Activated naive CD8-positive, alpha-beta T cell (primary cell): ENCODE results near the gene DYNLT5.
"Not testable (repeated sequence)": the region's sequence is repeated elsewhere in the genome, so short reads cannot be mapped to it uniquely, and the experiment has no call there.

Source experiments
- H3K27ac Mint-ChIP-seq: one replicate; pipeline ENCODE4 v1.8.0; 2021; ENCODE audit warnings: mixed read lengths
- H3K27me3 Mint-ChIP-seq: one replicate; pipeline ENCODE4 v1.8.0; 2021; ENCODE audit warnings: mixed read lengths
- H3K36me3 Mint-ChIP-seq: one replicate; pipeline ENCODE4 v1.8.0; 2021; ENCODE audit warnings: mixed read lengths
- H3K4me1 Mint-ChIP-seq: one replicate; pipeline ENCODE4 v1.8.0; 2021; ENCODE audit warnings: low read depth, mixed read lengths
- H3K4me3 Mint-ChIP-seq: one replicate; pipeline ENCODE4 v1.8.0; 2021; ENCODE audit warnings: mild to moderate bottlenecking, mixed read lengths
- H3K9me3 Mint-ChIP-seq: one replicate; pipeline ENCODE4 v1.8.0; 2021; ENCODE audit warnings: low read depth, mixed read lengths

DYNLT5 gene, protein sequence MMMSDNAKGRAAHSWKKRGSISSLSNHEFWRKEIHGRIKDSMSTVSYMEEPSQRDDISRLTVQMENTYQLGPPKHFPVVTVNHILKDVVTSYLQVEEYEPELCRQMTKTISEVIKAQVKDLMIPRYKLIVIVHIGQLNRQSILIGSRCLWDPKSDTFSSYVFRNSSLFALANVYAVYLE

GRCh38 chr1:66752000-66752592 lies at the start of gene DYNLT5:
DYNLT5 (plus strand) TSS chr1:66752459; CDS start chr1:66754659, 2,200 bp downstream.
- H3K27ac Mint-ChIP-seq = no peak within 1 kb of the TSS

DNA sequence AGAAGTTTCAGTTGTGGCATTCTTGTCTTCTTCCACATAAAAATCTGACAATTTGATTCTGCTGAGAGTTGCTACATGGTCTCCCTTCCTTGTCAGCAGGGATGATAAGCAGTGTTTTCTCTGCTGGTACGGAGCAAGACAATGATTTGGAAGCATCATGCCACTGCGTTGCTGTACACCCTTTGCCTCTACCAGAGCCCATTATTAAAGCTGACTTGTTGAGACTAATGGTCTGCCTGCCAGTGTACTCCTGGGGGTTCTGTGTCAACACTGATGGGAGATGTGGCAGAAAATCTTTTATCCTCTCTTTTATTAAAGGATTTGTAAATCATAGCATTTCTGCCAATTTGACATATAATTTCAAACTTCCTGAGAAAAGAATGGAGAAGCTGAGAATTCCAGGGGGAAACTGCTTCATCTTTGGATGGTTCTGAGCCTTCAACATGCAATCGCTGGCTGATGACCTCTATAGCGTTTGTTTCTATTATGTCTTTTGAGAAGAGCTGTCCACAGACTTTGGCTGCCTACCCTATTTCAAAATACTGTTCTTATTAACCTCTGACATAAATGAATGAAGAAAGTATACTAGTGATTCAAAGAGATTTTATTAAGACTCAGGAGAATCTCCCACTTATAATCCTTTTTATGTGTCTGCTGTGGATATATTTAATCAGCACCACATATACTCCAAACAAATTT lies 47.9 kb upstream of the DYNLT5 start:
- Mint-ChIP-seq H3K4me3 (no peak overlapping the region), H3K9me3 (no peaks in the 10 kb centered on the region), H3K4me1 (no peaks in the 10 kb centered on the region), H3K27ac (no peak overlapping the region), H3K36me3 (no peaks in the 10 kb centered on the region), H3K27me3 (peaks cover 7% of the 10 kb centered on the region)

More at GRCh38 chr1:66752000-66752592, at the start of gene DYNLT5:
- Mint-ChIP-seq H3K36me3 (no peaks in the 10 kb centered on the region), H3K27me3 (peaks cover 31% of the 10 kb centered on the region), H3K9me3 (no peaks in the 10 kb centered on the region), H3K4me3 (peak within 1 kb of the TSS; percentile 27), H3K4me1 (peaks cover 17% of the 10 kb centered on the region)

DNA sequence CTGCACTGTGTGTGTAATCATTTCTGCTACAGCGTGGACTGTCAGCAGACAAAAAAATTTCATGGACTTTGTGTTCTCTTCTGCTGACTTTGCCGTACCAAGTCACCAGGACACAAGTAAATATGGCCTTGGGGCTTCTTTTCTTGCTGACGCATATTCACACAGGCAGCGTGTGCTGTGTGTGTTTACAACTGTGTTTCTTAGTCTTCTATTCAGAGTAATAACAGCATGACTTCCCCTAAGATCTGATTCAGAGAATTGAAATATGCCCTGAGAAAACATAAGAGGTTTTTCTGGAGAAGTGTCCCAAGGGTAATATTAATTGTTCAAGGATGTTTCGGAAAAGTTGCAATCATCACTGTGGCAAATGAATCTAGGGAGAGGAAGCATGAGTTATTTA lies 47.1 kb upstream of the DYNLT5 start:
- Mint-ChIP-seq H3K9me3 (no peaks in the 10 kb centered on the region), H3K36me3 (no peaks in the 10 kb centered on the region), H3K27ac (no peak overlapping the region), H3K4me3 (no peak overlapping the region), H3K27me3 (peaks cover 7% of the 10 kb centered on the region), H3K4me1 (no peaks in the 10 kb centered on the region)

- H3K4me1 Mint-ChIP-seq = no peaks in the 10 kb centered on the region
- no peak overlapping the region for H3K27ac Mint-ChIP-seq
- H3K27me3 Mint-ChIP-seq = peaks cover 4% of the 10 kb centered on the region
- H3K9me3 Mint-ChIP-seq = no peaks in the 10 kb centered on the region
- no peak overlapping the region for H3K4me3 Mint-ChIP-seq
- no peaks in the 10 kb centered on the region for H3K36me3 Mint-ChIP-seq
Observed at GRCh38 chr1:66711420-66711819, 40.8 kb upstream of the DYNLT5 start.

GRCh38 chr1:66712839-66713238 lies 39.4 kb upstream of the DYNLT5 start:
- no peaks in the 10 kb centered on the region for H3K36me3 Mint-ChIP-seq
- no peaks in the 10 kb centered on the region for H3K4me1 Mint-ChIP-seq
- no peak overlapping the region for H3K4me3 Mint-ChIP-seq
- H3K9me3 Mint-ChIP-seq = no peaks in the 10 kb centered on the region
- peaks cover 4% of the 10 kb centered on the region for H3K27me3 Mint-ChIP-seq
- H3K27ac Mint-ChIP-seq = no peak overlapping the region

DNA sequence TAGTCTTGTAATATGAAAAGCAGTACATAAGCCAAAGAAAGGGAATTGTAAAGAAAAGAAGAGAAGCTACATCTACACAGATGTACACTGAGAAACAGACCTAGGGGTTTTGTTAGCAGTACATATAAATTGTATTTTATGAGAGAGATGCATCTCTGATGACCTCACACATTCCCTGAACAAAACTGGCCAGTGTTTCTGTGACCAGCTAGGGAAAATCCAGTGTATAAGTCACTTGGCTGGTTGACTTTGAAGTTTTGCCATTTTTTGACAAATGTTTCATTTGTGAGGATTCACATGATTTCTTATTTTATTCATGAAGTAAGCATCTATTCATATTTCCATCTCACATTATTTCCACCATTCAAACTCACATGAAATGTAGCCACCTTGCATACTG lies 28.3 kb upstream of the DYNLT5 start:
- no peaks in the 10 kb centered on the region for H3K36me3 Mint-ChIP-seq
- H3K27me3 Mint-ChIP-seq = peaks cover 16% of the 10 kb centered on the region
- H3K4me1 Mint-ChIP-seq = peaks cover 5% of the 10 kb centered on the region
- no peak overlapping the region for H3K27ac Mint-ChIP-seq
- H3K9me3 Mint-ChIP-seq = no peaks in the 10 kb centered on the region
- H3K4me3 Mint-ChIP-seq = no peak overlapping the region

DNA sequence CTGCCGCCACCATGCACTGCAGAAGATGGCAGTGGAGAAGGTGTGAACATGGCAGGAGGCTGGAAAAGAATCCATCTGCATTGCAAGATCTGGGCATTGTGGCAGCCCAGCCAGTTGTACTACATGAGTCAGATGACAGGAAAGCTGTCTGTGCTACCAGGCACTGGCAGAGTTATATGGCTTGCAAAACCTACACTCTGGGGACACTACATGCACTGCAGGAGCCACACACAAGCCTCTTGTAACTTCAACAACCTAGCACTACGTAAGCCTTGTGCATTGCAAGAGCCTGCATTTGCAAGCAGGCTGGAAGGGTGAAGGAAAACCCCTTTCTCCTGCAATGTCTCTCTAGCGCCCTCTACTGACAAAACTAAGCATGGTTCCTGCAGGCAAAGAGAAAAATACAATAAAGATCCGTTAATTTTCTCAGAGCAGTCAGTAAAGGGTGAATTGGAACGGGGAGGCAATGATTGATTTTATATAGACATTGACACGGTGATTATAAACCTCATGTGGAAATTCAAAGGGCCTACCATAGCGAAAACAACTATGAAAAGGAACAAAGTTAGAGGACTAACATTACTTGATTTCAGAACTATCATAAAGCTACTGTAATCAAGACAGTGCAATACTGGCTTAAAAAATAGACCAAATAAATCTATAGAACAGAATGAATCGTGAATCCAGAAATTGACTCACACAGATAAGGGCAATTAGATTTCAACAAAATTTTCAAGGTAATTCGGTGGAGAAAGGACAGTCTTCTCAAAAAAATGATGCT lies 26.2 kb upstream of the DYNLT5 start:
- no peak overlapping the region for H3K27ac Mint-ChIP-seq
- peaks cover 11% of the 10 kb centered on the region for H3K4me1 Mint-ChIP-seq
- H3K27me3 Mint-ChIP-seq = peaks cover 16% of the 10 kb centered on the region
- no peak overlapping the region for H3K4me3 Mint-ChIP-seq
- H3K36me3 Mint-ChIP-seq = no peaks in the 10 kb centered on the region
- H3K9me3 Mint-ChIP-seq = no peaks in the 10 kb centered on the region

DNA sequence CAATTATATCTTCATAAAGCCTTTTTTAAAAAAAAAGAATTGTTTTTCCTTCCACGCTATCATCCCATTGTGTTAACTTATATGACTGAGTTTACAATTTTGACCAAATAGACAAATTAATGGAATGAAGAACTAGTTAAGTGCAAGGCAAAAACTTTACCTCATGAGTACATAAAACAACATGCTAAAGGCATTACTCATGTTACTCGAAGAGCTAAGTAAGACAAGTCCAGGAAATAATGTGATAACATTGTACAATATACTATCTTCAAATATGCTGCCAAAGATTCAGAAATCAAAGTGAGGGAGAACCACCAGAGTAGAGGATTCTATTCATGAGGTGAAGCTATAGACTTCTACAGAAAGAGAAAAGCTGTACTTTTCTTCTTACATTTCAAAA lies 24.2 kb upstream of the DYNLT5 start:
- Mint-ChIP-seq H3K27me3 (peaks cover 8% of the 10 kb centered on the region), H3K27ac (no peak overlapping the region)

DNA sequence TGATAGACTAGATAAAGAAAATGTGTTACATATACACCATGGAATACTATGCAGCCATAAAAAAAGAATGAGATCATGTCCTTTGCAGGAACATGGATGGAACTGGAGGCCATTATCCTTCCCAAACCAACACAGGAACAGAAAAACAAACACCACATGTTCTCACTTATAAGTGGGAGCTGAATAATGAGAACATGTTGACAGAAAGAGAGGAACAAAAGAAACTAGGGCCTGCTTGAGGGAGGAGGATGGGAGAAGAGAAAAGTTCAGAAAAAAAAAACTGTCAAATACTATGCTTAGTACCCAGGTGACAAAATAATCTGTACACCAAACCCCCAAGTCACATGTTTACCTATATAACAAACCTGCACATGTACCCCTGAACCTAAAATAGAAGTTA lies 23.5 kb upstream of the DYNLT5 start:
- H3K4me3 Mint-ChIP-seq, H3K36me3 Mint-ChIP-seq, H3K27me3 Mint-ChIP-seq, H3K9me3 Mint-ChIP-seq, H3K27ac Mint-ChIP-seq: not testable (repeated sequence)
- H3K4me1 Mint-ChIP-seq = peaks cover 16% of the 10 kb centered on the region

More for the DNA sequence above, 24.2 kb upstream of the DYNLT5 start:
- Mint-ChIP-seq H3K4me1 (peaks cover 16% of the 10 kb centered on the region), H3K4me3 (no peak overlapping the region), H3K36me3 (no peaks in the 10 kb centered on the region), H3K9me3 (no peaks in the 10 kb centered on the region)

- Mint-ChIP-seq H3K27me3 (peaks cover 7% of the 10 kb centered on the region), H3K27ac (peak overlapping the region; percentile 18), H3K4me1 (peaks cover 16% of the 10 kb centered on the region), H3K9me3 (no peaks in the 10 kb centered on the region), H3K36me3 (no peaks in the 10 kb centered on the region), H3K4me3 (peak overlapping the region; percentile 35)
Observed at GRCh38 chr1:66729119-66729518, 23.1 kb upstream of the DYNLT5 start.

- Mint-ChIP-seq H3K27ac (peak overlapping the region; percentile 18), H3K9me3 (no peaks in the 10 kb centered on the region), H3K36me3 (no peaks in the 10 kb centered on the region), H3K4me1 (peaks cover 16% of the 10 kb centered on the region), H3K27me3 (peaks cover 7% of the 10 kb centered on the region), H3K4me3 (no peak overlapping the region)
Observed at GRCh38 chr1:66729523-66729922, 22.7 kb upstream of the DYNLT5 start.

DNA sequence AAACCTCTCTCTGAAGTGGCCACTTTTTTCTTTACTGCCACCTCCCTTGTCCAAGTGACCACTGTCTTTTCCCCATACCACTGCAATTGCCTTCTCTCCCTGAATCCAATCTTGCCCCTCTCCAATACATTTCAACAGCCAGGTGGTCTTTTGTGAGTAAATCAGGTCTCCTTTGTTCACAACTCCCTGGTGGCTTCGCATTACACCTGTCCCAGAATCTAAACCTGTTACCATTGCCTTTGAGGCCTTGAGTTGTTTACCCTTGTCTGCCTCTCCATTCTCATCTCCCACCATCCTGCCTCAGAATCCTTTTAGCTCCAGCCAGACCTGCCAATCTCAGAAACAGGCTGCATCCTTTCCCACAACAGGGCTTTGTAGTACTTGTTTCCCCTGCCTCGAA lies 21.8 kb upstream of the DYNLT5 start:
- H3K36me3 Mint-ChIP-seq = no peaks in the 10 kb centered on the region
- no peak overlapping the region for H3K4me3 Mint-ChIP-seq
- no peak overlapping the region for H3K27ac Mint-ChIP-seq
- H3K4me1 Mint-ChIP-seq = peaks cover 16% of the 10 kb centered on the region
- no peaks in the 10 kb centered on the region for H3K9me3 Mint-ChIP-seq
- peaks cover 7% of the 10 kb centered on the region for H3K27me3 Mint-ChIP-seq

DNA sequence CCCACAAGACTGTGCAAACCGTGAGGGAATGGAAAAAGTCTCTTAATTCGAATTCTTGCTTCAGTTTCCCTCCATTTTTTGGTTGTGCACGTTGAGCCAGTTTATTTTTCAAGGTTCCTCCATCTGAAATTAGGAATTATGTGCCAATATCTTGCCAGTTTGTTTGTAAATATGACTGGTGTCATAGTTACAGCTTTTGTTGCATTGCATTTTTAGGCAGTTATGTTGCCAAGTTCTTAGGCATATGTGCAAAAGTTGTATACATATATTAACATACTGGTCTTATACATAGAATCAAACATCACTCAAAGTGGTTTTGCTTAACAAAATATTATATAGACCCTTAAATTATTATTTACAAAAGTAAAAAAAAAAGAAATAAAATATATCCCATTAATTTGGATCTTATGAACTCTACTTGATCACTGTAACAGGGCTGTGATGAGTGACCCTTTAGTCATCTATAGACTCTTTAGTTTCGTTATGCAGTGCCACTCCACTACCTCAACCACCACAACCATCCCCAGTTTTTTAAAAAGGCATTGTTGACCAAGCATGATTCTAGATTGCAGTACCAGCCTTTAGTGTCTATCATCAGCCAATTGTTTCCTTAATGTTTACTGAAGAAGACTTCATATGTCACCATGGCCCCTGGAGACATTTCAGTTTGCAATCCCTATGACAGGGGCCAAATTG lies 20.9 kb upstream of the DYNLT5 start:
- Mint-ChIP-seq H3K9me3 (no peaks in the 10 kb centered on the region), H3K27me3 (peaks cover 3% of the 10 kb centered on the region), H3K4me3 (no peak overlapping the region), H3K36me3 (no peaks in the 10 kb centered on the region), H3K27ac (no peak overlapping the region), H3K4me1 (peaks cover 16% of the 10 kb centered on the region)

DNA sequence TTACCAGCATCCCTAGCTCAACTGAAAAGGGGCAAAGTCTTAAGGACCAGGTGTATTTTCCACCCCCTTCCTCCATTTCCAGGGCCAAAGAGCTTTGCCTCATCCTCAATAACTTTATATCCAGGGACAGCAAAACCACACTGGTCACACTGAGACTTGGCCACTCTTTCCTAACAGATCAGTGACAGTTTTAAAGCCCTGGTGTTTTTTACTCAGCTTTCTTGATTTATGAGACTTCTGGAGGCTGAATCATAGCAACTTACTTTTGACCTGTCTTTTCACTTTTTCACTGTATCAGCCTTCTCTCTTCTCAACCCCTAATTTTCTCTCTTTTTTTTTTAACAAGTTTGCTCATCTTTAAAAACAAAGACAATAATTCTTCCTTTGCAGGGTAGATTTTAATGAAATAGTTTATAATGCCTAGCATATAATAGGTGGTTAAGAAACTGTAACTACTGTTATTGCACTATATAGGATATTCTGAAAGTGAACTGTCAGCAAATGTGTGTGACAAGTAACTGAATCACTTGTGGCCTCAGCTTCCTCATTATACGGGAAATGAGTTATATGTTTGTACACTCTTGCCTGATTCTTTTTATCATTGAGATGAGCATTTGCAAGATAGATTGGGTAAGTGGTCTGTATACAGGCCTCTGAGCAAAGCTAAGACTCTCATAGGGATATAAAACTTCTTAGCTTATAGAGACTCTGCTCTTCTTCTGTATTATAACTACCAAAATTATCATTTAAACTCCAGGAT lies 19.7 kb upstream of the DYNLT5 start:
- H3K36me3 Mint-ChIP-seq = no peaks in the 10 kb centered on the region
- H3K9me3 Mint-ChIP-seq = no peaks in the 10 kb centered on the region
- peak overlapping the region; percentile 7 for H3K27ac Mint-ChIP-seq
- H3K4me3 Mint-ChIP-seq = no peak overlapping the region
- H3K27me3 Mint-ChIP-seq = no peaks in the 10 kb centered on the region
- H3K4me1 Mint-ChIP-seq = peaks cover 16% of the 10 kb centered on the region
